Vagina (tissue), 2 donors: ENCODE results near the gene TOP3B. TPM values are rescaled to one million over a fixed set of nuclear protein-coding genes. Genes with fewer than 3 reads are reported as not detected.

Experiments
- DNase-seq, 2 donors: peaks; one replicate each; pipeline ENCODE4 v3.0.0-alpha.2; 2017; ENCODE audit errors: extremely low spot score in 2 of 2
- H3K27ac ChIP-seq: fragments of 200-600 bp; sonication (generic); one replicate; pipeline ENCODE4 v1.5.1; 2019
- H3K27me3 ChIP-seq: fragments of 200-600 bp; sonication (generic); one replicate; pipeline ENCODE4 v1.5.1; 2019
- H3K36me3 ChIP-seq, 2 donors: fragments of 200-600 bp; sonication (generic); one replicate each; pipeline ENCODE4 v1.5.1; 2017 to 2019
- H3K4me1 ChIP-seq: fragments of 200-600 bp; sonication (generic); one replicate; pipeline ENCODE4 v1.5.1; 2019
- H3K4me3 ChIP-seq, 2 donors: fragments of 200-600 bp; sonication (generic); 1 replicate in 1 of 2; 2 replicates in 1 of 2; pipeline ENCODE4 v1.5.1; 2016 to 2019
- H3K9me3 ChIP-seq: fragments of 200-600 bp; sonication (generic); one replicate; pipeline ENCODE4 v1.5.1; 2019
- CTCF ChIP-seq, 3 experiments: fragments of 450-650 bp in 2 of 3; fragments of 200-600 bp in 1 of 3; sonication (generic) in 1 of 3; IDR thresholded peaks; one replicate each; pipeline ENCODE4 v1.5.1; 2017 to 2019; ENCODE audit warnings: antibody characterized with exemption in 3 of 3, mild to moderate bottlenecking in 2 of 3, moderate library complexity in 2 of 3
- POLR2A ChIP-seq, 2 donors: fragments of 450-650 bp; IDR thresholded peaks; one replicate each; pipeline ENCODE4 v1.6.1; 2017; ENCODE audit warnings: antibody characterized with exemption in 2 of 2, mild to moderate bottlenecking in 2 of 2, moderate library complexity in 2 of 2
- POLR2AphosphoS5 ChIP-seq, 2 donors: sonication (generic); formaldehyde crosslinking; IDR thresholded peaks; one replicate each; pipeline ENCODE4 v1.9.0; 2017; ENCODE audit warnings: antibody characterized with exemption in 2 of 2, mild to moderate bottlenecking in 2 of 2, low read depth in 1 of 2; ENCODE audit not compliant: insufficient read depth in 1 of 2
- intact Hi-C: fragments of 100-400 bp; cut with DNase I; formaldehyde crosslinking; loops from one replicate; pipeline ENCODE4 v1.15.1; 2023
- total RNA-seq: library from RNA; depleted of rRNA; stranded (reverse); fragments of >200 nt; gene quantifications from one replicate; pipeline ENCODE4 v1.2.3, GENCODE V29; 2016

The TOP3B gene
- total RNA-seq, 1 donor from 2014 or later, result 42.7 TPM

GRCh38 chr22:22002526-22003055 lies 20.0 kb upstream of the TOP3B start:
- Histone ChIP-seq H3K4me1 (no peaks in the 10 kb centered on the region), H3K27me3 (no peaks in the 10 kb centered on the region), H3K36me3 (no peaks in the 10 kb centered on the region), H3K9me3 (no peaks in the 10 kb centered on the region), H3K4me3 (no peak overlapping the region), H3K27ac (no peak overlapping the region)
- DNase-seq, result no peak
- intact Hi-C loops, result no loop called here
- TF ChIP-seq POLR2A (IDR thresholded peaks at IDR 0.05) (no peak), POLR2AphosphoS5 (IDR thresholded peaks at IDR 0.05; ENCODE audit: insufficient read depth in 1 of 2, low read depth in 1 of 2) (no peak), CTCF (IDR thresholded peaks at IDR 0.05) (no peak)

- intact Hi-C loops, result no loop called here
- Histone ChIP-seq H3K36me3 (no peaks in the 10 kb centered on the region), H3K27ac (no peak overlapping the region), H3K27me3 (no peaks in the 10 kb centered on the region), H3K4me3 (no peak overlapping the region), H3K4me1 (no peaks in the 10 kb centered on the region), H3K9me3 (no peaks in the 10 kb centered on the region)
- TF ChIP-seq CTCF (IDR thresholded peaks at IDR 0.05), result no peak
- TF ChIP-seq POLR2A (IDR thresholded peaks at IDR 0.05), result no peak
- no peak for TF ChIP-seq POLR2AphosphoS5 (IDR thresholded peaks at IDR 0.05; ENCODE audit: insufficient read depth in 1 of 2, low read depth in 1 of 2)
- no peak for DNase-seq
Measured at GRCh38 chr22:22001664-22002525, 19.3 kb upstream of the TOP3B start.

- no peak for DNase-seq
- no peaks in the 10 kb centered on the region for H3K36me3 ChIP-seq
- TF ChIP-seq POLR2A (IDR thresholded peaks at IDR 0.05) (no peak), POLR2AphosphoS5 (IDR thresholded peaks at IDR 0.05; ENCODE audit: insufficient read depth in 1 of 2, low read depth in 1 of 2) (no peak), CTCF (IDR thresholded peaks at IDR 0.05) (no peak)
- no peaks in the 10 kb centered on the region for H3K4me1 ChIP-seq
- H3K27ac ChIP-seq, result no peak overlapping the region
- no peaks in the 10 kb centered on the region for H3K27me3 ChIP-seq
- no peaks in the 10 kb centered on the region for H3K9me3 ChIP-seq
- intact Hi-C loops, result no loop called here
- no peak overlapping the region for H3K4me3 ChIP-seq
Measured at GRCh38 chr22:21998595-21999247, 16.1 kb upstream of the TOP3B start.

GRCh38 chr22:21996175-21996720 lies 13.7 kb upstream of the TOP3B start:
- Histone ChIP-seq H3K4me1 (no peaks in the 10 kb centered on the region), H3K4me3 (no peak overlapping the region), H3K27me3 (no peaks in the 10 kb centered on the region), H3K36me3 (no peaks in the 10 kb centered on the region), H3K27ac (no peak overlapping the region), H3K9me3 (no peaks in the 10 kb centered on the region)
- TF ChIP-seq POLR2AphosphoS5 (IDR thresholded peaks at IDR 0.05; ENCODE audit: insufficient read depth in 1 of 2, low read depth in 1 of 2) (no peak), CTCF (IDR thresholded peaks at IDR 0.05) (no peak), POLR2A (IDR thresholded peaks at IDR 0.05) (no peak)
- no peak for DNase-seq
- intact Hi-C loops, result no loop called here
